IPS-15b (cell line): ENCODE results near the gene ZNF695.
"Not testable (repeated sequence)": the region's sequence is repeated elsewhere in the genome, so short reads cannot be mapped to it uniquely, and the experiment has no call there.

Experiments used
- H3K27me3 ChIP-seq: one replicate; pipeline ENCODE4 v1.6.1; 2013; ENCODE audit warnings: low read length; ENCODE audit not compliant: control insufficient read depth, insufficient read depth
- H3K36me3 ChIP-seq: one replicate; pipeline ENCODE4 v1.6.1; 2013; ENCODE audit warnings: low read length; ENCODE audit not compliant: control insufficient read depth, insufficient read depth
- H3K4me1 ChIP-seq: one replicate; pipeline ENCODE4 v1.6.1; 2013; ENCODE audit warnings: mild to moderate bottlenecking, low read length; ENCODE audit not compliant: control insufficient read depth, insufficient read depth
- H3K4me3 ChIP-seq: one replicate; pipeline ENCODE4 v1.5.1; 2013; ENCODE audit warnings: low read depth, low read length
- H3K9ac ChIP-seq: one replicate; pipeline ENCODE4 v1.6.1; 2013; ENCODE audit warnings: low read depth, mild to moderate bottlenecking, low read length
- H3K9me3 ChIP-seq: one replicate; pipeline ENCODE4 v1.6.1; 2013; ENCODE audit warnings: mild to moderate bottlenecking, low read length; ENCODE audit not compliant: control insufficient read depth, insufficient read depth

The ZNF695 gene

DNA sequence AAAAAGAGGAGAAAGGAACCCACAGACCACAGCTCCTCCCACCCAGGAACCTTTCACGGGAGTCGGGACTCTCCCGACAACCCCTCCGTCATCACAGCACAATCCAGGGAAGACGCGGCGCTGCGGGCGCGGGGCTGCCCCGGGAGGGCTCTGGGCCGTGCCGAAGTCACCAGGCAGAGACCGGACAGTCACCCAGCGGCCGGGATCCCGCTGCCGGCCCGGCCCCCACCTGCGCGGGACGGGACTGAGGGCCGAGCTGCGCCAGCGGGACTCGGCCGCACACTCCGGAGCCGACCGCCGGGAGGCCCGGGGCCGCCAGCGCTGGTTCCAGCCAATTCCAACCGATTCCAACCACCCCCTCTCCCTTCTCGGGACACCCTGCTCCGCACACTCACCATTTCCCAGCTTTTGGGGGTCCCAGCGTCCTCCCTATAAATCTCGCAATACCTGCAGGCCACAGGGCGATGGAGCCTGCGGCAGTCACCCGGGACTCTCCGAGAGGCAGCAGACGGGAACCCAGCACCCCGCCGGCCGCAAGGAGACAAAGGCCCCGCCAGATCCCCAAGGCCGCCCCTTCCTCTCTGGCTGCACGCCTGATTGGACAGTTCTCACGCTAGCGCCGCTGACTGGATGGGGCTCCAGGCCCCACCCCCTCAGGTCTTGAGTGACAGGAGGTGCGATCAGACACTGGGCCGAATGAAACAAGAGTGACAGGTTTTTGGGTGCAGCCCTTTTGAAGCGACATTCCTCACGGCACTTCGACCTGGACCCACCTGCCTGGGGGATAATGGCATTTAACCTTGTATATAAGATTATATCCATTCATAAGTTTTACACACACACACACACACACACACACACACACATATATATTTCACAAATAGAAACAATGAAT is at the start of gene ZNF695:
ZNF695 (minus strand) TSS at position 547 of the 895 bp plus-strand sequence; CDS start at position 398, 149 bp downstream.
- Histone ChIP-seq H3K36me3 (no peaks in the 10 kb centered on the region), H3K4me1 (no peaks in the 10 kb centered on the region), H3K4me3 (peak within 1 kb of the TSS; percentile 94), H3K9me3 (no peaks in the 10 kb centered on the region), H3K9ac (peak within 1 kb of the TSS; percentile 94), H3K27me3 (no peaks in the 10 kb centered on the region)

DNA sequence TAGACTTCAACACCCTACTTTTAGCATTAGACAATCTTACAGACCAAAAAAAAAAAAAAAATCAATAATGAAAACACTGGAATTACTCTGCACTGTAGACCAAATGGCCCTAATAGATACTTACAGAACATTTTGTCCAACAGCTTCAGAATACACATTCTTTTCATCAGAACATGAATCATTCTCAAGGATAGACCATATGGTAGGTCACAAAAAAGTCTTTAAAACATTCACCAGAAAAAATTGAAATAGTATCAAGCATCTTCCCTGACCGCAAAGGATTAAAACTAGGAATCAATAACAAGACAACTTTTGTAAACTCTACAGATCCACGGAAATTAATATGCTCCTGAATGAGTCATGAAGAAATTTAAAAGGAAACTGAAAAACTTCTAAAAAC is 48.2 kb upstream of the ZNF695 start:
- Histone ChIP-seq H3K9ac (no peak overlapping the region), H3K4me3 (no peak overlapping the region), H3K9me3 (peaks cover 28% of the 10 kb centered on the region), H3K27me3 (no peaks in the 10 kb centered on the region), H3K4me1 (no peaks in the 10 kb centered on the region), H3K36me3 (peaks cover 4% of the 10 kb centered on the region)

GRCh38 chr1:247054992-247055415 is 47.1 kb upstream of the ZNF695 start:
- no peaks in the 10 kb centered on the region for H3K27me3 ChIP-seq
- H3K4me1 ChIP-seq = no peaks in the 10 kb centered on the region
- no peak overlapping the region for H3K9ac ChIP-seq
- H3K4me3 ChIP-seq = no peak overlapping the region
- peaks cover 4% of the 10 kb centered on the region for H3K36me3 ChIP-seq
- peaks cover 29% of the 10 kb centered on the region for H3K9me3 ChIP-seq

DNA sequence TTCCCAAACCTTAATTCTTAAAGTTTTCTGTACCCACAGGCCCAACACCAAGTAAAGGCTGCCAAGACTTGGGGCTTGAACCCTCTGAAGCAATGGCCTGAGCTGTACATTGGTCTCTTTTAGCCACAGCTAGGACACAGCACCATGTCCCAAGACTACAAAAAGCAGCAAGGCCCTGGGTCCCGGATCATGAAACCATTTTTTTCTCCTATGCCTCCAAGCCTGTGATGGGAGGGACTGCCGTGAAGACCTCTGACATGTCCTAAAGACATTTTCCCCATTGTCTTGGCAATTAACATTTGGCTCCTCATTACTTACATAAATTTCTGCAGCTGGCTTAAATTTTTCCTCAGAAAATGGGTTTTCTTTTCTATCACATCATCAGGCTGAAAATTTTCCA is 39.8 kb upstream of the ZNF695 start:
- no peak overlapping the region for H3K9ac ChIP-seq
- H3K36me3 ChIP-seq = no peaks in the 10 kb centered on the region
- no peaks in the 10 kb centered on the region for H3K27me3 ChIP-seq
- H3K4me3 ChIP-seq = no peak overlapping the region
- no peaks in the 10 kb centered on the region for H3K4me1 ChIP-seq
- H3K9me3 ChIP-seq = peaks cover 40% of the 10 kb centered on the region

DNA sequence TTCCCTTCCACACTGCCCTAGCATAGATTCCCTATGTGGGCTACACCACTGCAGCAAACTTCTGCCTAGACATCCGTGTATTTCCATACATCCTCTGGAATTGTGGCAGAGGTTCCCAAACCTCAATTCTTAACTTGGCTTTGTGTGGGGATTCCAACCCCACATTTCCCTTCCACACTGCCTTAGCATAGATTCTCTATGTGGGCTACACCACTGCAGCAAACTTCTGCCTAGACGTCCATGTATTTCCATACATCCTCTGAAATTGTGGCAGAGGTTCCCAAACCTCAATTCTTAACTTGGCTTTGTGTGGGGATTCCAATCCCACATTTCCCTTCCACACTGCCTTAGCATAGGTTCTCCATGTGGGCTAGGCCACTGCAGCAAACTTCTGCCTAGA is 39.4 kb upstream of the ZNF695 start:
- no peaks in the 10 kb centered on the region for H3K27me3 ChIP-seq
- H3K9ac ChIP-seq = no peak overlapping the region
- H3K4me3 ChIP-seq = no peak overlapping the region
- no peaks in the 10 kb centered on the region for H3K36me3 ChIP-seq
- H3K9me3 ChIP-seq = peaks cover 41% of the 10 kb centered on the region
- no peaks in the 10 kb centered on the region for H3K4me1 ChIP-seq

GRCh38 chr1:247043406-247043805 is 35.5 kb upstream of the ZNF695 start:
- Histone ChIP-seq H3K36me3 (no peaks in the 10 kb centered on the region), H3K4me1 (no peaks in the 10 kb centered on the region), H3K9ac (no peak overlapping the region), H3K9me3 (peaks cover 43% of the 10 kb centered on the region), H3K27me3 (no peaks in the 10 kb centered on the region), H3K4me3 (no peak overlapping the region)

GRCh38 chr1:247037511-247038320 is 29.9 kb upstream of the ZNF695 start:
- H3K4me3 ChIP-seq = no peak overlapping the region
- no peaks in the 10 kb centered on the region for H3K27me3 ChIP-seq
- H3K4me1 ChIP-seq = no peaks in the 10 kb centered on the region
- H3K9ac ChIP-seq = no peak overlapping the region
- peaks cover 10% of the 10 kb centered on the region for H3K36me3 ChIP-seq
- peaks cover 47% of the 10 kb centered on the region for H3K9me3 ChIP-seq

DNA sequence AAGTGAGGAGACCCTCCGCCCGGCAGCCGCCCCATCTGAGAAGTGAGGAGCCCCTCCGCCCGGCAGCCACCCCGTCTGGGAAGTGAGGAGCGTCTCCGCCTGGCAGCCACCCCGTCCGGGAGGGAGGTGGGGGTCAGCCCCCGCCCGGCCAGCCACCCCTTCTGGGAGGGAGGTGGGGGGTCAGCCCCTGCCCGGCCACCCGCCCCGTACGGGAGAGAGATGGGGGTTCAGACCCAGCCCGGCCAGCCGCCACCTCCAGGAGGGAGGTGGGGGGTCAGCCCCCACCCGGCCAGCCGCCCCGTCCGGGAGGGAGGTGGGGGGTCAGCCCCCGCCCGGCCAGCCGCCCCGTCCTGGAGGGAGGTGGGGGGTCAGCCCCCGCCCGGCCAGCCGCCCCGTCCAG is 24.4 kb upstream of the ZNF695 start:
- peaks cover 29% of the 10 kb centered on the region for H3K9me3 ChIP-seq
- H3K4me3 ChIP-seq, H3K9ac ChIP-seq, H3K4me1 ChIP-seq, H3K36me3 ChIP-seq, H3K27me3 ChIP-seq: not testable (repeated sequence)

- not testable (repeated sequence) for H3K36me3 ChIP-seq, H3K9me3 ChIP-seq, H3K4me1 ChIP-seq
Measured at GRCh38 chr1:247024658-247025057, 16.8 kb upstream of the ZNF695 start.

DNA sequence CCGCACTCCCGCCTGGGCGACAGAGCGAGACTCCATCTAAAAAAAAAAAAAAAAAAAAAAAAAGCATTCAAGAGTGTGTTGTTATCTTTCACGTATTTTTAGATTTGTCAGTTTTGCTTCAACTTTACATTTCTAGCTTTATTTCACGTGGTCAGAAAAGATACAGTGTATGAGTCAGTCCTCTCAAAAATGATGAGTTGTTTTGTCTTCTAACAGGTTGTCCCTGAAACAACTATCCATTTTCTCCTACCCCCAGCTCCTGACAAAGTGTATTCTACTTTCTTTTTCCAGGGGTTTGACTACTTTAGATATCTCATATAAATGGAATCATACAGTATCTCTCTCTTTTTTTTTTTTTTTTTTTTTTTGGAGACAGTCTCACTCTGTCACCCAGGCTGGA is 5.5 kb upstream of the ZNF695 start:
- Histone ChIP-seq H3K9ac (no peak overlapping the region), H3K4me1 (no peaks in the 10 kb centered on the region), H3K4me3 (no peak overlapping the region), H3K9me3 (no peaks in the 10 kb centered on the region), H3K27me3 (no peaks in the 10 kb centered on the region), H3K36me3 (no peaks in the 10 kb centered on the region)

More at GRCh38 chr1:247024658-247025057, 16.8 kb upstream of the ZNF695 start:
- H3K27me3 ChIP-seq, H3K9ac ChIP-seq, H3K4me3 ChIP-seq: not testable (repeated sequence)

DNA sequence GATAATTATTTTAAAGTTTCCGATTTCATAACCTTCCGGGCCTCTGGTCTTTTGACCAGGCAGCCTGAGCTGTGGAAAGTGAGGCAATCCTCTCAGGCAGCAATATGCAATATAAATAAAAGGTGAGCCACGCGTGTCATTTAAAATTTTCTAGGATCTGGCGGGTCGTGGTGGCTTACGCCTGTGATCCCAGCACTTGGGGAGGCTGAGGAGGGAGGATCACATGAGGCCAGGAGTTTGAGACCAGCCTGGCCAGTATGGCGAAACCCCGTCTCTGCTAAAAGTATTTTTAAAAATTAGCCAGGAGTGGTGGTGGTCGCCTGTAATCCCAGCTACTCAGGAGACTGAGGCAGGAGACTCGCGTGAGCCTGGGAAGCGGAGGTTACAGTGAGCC is 546 bp upstream of the ZNF695 start:
- H3K4me1 ChIP-seq = no peaks in the 10 kb centered on the region
- H3K4me3 ChIP-seq = peak overlapping the region; percentile 94
- H3K9me3 ChIP-seq = no peaks in the 10 kb centered on the region
- H3K9ac ChIP-seq = no peak overlapping the region
- no peaks in the 10 kb centered on the region for H3K36me3 ChIP-seq
- H3K27me3 ChIP-seq = no peaks in the 10 kb centered on the region

GRCh38 chr1:247004081-247004480 is 3.8 kb downstream of the ZNF695 start:
- not testable (repeated sequence) for H3K4me1 ChIP-seq, H3K9ac ChIP-seq, H3K4me3 ChIP-seq, H3K27me3 ChIP-seq, H3K36me3 ChIP-seq, H3K9me3 ChIP-seq
